SU-DHL-6 (cell line): Measurements from ENCODE around the gene ZNF780B.

Experiments
- CTCF ChIP-seq: fragments of 200-600 bp; sonication (generic); IDR thresholded peaks from one replicate; pipeline ENCODE4 v1.5.1; 2017; ENCODE audit warnings: antibody characterized with exemption, mild to moderate bottlenecking, low read length, moderate library complexity; ENCODE audit not compliant: insufficient read depth, poor library complexity, severe bottlenecking
- EZH2phosphoT487 ChIP-seq: fragments of 200-600 bp; sonication (generic), shearing (Covaris generic); conservative IDR thresholded peaks from 2 replicates; pipeline ENCODE4 v1.6.1; 2018; ENCODE audit warnings: mild to moderate bottlenecking, antibody characterized with exemption, low read length, moderate library complexity, mixed read lengths

GRCh38 chr19:40053491-40053890 lies 2.5 kb downstream of the ZNF780B start:
- TF ChIP-seq CTCF (no peak), EZH2phosphoT487 (no peak)
